GM18526 (cell line): ENCODE data around the gene KCNIP4.

Experiments
- POLR2A ChIP-seq: IDR thresholded peaks from 3 replicates; pipeline ENCODE4 v1.6.1; 2011; ENCODE audit not compliant: insufficient read length; ENCODE audit errors: extremely low read depth

The KCNIP4 gene

DNA sequence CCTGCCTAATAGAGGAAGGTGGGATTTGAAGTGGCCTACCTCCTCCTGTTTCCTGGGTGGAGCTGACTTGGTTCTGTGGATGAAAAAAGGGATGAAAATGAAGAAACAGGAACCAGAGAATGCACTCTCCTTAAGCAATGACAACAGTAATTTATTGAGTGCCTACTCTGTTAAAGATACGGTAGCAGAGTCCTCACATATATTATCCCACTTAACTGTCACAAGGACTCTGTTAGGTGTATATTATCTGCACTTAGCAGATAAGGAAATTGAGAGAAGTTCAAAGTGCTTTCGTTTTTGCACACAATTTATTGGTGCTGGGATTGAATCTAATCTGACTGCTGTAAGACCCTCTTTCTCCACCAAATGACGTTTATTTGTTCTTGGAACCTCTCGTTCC is 947.1 kb downstream of the KCNIP4 start:
- no peak for TF ChIP-seq POLR2A

DNA sequence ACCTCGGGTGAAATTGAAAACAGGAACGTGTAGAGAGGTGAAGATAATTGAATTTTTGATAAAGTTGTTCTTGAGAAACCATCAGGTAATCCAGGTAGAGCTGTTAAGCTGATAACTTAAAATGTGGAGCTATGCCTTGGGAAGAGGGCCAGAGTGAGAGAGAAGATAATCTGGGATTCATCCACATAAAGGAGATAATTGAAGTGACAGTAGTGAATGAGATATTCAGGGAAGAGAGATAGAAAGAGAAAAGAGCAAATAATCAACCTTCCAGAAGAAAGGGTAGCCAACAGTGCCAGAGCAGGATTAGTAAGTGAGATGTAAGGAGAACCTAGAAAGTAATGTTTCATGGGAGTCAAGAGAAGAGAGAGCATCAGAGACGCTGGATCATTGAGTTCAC is 950.7 kb downstream of the KCNIP4 start:
- TF ChIP-seq POLR2A, result no peak

DNA sequence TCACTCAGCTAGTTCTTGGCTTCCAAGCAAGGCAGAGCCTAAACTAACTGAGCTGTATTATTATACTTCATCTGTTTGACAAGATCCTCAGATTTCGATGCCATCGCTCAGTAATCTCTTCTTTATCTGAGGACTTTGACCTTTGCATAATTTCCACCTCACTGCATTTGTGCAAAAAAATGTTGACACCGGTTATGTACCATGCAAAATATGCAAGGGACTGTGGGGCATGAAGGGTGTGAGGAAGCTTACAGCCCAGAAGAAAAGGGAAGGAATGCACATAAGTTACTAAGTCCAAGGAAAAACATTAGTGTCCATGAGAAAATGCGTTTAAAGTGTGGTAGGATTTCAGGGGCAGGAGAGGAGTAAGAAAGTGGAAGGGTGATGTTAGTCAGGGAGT is 953.0 kb downstream of the KCNIP4 start:
- TF ChIP-seq POLR2A, result no peak

DNA sequence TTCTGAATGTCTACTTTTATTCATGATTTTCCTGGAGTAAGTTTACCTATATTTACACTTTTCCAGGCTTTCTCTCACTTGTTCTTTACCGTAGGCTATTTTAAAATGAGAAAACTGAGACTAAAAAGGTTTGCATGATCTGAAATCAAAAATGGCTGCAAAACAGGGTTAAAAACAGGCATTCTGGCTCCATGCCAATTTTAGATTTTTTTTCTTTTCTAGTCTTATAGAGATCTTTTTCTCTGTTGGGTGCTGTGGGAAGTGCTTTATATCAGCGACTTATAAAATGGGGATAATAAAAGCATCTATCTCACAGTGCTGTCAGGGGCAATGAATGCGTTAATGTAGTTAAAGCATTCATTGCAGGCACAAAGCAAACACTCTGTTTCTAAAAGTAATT is 953.6 kb downstream of the KCNIP4 start:
- no peak for TF ChIP-seq POLR2A

DNA sequence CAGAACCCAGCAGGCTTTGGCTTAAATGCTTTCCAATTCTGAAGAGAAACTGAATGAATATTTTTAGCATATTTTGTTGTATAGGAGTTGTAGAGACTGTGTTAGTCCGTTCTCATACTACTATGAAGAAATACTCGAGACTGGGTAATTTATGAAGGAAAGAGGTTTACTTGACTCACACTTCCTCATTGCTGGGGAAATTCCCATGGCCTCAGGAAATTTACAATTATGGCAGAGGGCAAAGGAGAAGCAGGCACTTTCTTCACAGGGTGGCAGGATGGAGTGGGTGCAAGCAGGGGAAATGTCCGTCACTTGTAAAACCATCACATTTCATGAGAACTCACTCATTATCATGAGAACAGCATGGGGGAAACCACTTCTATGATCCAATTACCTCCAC is 956.6 kb downstream of the KCNIP4 start:
- no peak for TF ChIP-seq POLR2A

DNA sequence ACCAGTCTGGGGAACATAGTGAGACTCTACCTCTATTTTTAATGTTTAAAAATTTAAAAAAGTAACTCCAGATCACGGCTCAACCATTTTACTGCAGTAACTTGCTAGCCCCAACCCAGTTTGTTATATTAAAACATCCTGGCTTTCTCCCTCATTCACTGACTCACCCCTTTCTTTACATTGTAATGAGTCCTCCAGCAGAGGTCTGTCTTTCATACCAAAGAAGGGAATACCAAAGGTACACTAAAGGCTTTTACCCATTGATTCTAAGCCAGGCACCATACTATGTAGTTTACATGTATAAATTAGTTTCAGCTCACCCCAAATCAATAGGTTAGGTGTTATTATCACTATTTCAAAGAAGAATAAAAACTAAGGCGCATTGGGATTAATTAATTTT is 961.4 kb downstream of the KCNIP4 start:
- TF ChIP-seq POLR2A, result no peak

DNA sequence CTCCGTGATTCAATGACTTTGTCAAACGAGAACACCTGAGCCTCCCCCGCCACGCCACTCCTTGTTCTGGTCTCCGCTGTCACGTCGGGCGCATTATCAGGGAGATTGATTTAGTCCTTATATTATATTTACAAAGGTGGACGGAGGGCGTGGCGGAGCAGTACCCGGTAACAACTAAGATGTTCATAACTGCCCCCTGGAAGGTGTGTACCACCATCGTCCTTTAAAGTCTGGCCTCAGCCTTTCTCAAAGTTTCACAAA is 964.1 kb downstream of the KCNIP4 start:
- TF ChIP-seq POLR2A, result no peak

DNA sequence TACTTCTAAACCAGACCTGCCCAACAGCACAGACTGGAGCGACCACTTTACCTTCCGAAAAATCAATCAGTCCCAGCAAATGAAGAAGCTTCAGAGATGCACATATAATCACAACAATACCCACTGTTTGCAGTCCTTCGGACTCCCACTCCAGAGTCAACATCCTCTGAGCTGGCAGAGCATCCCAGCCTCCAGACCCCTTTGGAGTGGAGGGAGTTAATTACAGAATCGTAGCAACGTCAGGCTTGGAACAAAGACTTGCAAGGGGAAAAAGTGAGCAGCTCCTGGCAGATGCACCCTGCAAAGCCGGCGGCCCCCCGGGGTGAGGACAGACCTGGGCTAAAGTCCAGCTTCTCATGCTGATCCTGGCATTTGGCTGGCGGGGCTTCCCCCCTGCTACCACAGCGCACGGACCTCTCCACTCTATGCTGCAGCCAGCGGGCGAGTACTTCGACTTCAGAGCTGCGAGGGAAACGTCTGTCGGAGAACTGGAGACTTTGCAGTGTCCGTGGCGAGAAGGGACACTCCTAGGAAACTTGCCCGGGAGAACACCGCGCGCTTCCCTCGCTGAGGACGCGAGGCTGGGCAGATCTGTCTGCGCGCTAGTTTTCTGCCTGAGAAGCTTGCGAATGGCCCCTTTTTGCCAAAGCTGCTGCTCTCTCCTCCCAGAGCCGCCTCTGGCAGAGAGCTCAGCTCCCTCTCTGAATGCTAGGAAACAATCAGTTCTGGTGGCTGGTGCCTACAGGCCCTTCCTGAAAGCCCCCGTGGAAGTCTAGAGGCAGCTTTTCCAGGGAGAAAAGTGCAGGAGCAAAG is 964.6 kb downstream of the KCNIP4 start:
- no peak for TF ChIP-seq POLR2A

DNA sequence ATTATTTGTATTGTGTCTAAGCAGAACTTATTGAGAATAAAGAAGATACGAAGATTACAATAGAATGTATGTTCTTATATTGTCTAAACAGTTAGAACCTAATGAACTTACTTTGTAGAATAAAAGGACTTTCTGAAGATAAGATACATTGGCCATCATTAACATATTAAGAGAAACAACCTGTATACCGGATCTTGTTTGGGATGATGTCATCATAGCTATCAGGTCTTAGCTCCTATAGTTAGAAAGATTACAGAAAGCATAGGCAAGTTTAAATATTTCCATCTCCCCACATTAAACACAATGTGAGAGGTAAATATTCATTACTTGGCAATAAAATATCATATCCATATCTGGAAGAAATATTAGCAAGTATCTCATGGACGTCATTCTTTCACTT is 966.0 kb downstream of the KCNIP4 start:
- TF ChIP-seq POLR2A, result no peak

DNA sequence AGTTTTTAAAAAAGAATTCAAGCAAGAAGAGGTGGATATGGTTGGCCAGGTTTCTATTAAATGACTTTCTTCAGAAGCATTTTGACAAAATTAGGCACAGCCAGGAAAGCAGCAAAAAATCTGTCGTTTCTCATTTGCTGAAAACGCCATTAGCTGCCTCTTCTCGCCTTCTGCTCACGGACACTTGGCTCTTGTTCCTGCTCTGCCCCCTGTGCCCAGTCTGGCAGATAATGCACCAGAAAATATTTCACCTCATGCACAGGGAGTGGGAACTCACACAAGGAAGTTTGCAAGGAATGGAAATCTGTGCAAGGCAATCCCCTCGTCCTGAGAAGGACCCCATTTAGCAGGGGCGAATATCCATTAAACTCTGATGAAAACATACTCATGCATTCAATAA is 988.3 kb downstream of the KCNIP4 start:
- no peak for TF ChIP-seq POLR2A

DNA sequence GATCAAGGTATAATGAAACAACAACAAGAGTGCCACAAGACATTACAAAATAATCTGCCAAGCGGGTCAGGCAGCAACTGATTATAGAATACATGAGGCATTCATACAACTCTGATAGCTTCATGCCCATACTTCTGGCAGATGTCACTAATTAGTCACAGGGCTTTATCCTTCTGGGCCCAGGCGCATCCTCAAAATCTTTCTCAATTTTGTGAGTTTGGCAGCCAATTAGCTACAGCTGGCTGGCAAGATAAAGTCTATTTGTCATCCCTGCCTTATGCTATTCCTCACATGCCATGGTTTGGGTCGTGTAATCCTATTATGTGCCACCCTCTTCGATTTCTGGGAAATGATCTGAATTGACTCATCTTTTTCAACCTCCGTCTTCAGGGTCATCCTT is 994.0 kb downstream of the KCNIP4 start:
- TF ChIP-seq POLR2A, result no peak

DNA sequence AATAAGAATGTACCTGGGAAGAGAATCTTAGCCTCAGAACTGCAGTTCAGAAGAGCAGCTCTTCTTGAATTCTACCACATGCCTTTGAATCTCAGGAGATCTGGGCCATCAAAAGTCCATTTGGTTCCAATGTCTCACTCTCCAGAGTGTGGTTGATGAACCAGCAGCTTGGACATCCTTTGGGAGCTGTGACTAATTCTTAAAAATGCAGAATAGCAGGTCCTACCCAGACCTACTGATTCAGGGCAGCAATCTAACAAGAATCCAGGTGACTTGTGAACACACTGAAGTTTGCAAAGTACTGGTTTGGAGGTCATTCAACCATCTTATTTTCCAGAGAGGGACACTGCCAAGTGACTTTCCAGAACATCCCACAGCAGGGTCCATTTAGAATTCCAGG is 1003.6 kb downstream of the KCNIP4 start:
- TF ChIP-seq POLR2A, result no peak

DNA sequence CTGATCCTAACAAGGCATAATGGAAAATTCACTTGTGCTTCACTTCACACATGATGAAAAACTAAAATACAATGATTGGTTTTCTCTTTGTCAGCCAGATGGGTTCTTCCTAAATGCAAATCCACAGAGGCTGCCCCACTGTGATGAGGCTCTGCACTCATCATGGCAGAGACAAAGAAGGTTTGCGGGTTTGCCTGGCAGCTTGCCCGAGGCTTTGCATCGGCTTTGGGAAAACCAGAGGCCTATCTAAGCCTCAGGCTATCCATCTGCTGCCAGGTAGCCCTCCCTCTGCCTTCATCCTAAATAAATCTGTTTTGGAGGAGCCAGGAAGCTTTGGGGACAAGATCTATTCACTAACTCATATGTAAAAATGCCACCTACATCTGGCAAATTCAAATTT is 1004.1 kb downstream of the KCNIP4 start:
- TF ChIP-seq POLR2A, result no peak

DNA sequence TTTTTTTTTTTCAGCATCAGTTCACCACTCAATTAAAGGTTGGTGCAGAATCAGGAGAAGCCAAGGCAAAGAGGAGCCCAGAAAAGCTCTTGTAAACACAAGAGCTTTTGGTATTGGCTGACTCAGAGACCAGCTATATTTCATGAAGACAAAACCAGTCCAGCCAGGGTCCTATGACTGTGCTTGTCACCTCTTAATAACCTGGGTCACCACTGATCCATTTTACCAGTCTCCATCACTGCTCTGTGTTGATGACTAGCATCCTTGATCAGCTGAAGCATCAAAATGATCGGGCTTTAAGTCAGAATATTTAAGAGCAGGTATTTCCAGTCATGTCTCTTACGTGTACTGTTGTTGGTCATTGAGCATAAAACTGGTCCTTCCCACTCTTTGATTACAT is 1010.4 kb downstream of the KCNIP4 start:
- TF ChIP-seq POLR2A, result no peak

DNA sequence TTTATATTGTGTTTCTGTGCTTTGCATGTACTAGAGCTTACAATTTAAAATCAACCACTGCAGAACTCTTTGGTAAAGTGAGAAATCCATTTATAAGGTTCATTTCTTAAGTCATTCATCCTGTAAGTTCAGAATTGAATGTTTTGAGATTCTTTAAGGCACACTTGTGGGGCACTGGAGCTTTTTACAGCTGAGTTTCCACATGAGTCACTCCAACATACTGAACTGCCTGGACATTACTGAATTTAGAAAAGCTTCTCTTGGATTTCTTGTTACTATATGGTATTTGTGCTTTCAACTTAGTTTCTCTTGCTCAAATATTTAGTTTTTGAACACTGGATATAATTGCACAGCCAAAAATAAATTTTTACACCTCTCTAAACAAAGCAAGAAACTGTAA is 1022.0 kb downstream of the KCNIP4 start:
- no peak for TF ChIP-seq POLR2A

DNA sequence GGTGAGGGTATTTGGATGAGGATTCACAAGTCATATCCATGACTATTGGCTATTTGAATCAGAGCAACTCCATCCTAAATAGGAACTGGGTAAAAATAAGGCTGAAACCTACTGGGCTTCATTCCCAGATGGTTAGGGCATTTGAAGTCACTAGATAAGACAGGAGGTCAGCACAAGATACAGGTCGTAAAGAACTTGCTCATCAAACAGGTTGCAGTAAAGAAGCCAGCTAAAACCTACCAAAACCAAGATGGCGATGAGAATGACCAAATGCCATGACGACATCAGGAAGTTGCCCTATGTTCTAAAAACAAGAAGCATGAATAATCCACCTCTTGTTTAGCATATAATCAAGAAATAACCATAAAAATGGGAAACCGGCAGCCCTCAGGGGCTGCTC is 1023.4 kb downstream of the KCNIP4 start:
- TF ChIP-seq POLR2A, result no peak

DNA sequence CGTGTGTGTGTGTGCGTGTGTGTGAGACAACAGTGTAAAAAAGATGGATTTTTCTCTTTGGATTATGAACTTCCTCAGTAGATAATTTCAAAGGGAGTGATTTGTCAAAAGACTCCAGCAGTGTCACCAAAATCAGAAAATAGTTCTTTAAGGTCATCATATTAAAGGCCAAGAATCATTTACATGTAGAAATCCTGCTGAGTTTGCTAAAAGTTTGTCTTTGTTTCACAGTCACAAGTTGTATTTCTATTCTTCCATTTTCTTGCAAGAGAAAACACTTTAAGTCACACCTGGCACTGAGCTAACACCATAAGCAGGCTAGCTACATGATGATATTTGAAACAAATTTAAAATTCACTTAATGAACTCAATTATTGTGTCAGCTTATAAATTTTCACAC is 1025.6 kb downstream of the KCNIP4 start:
- no peak for TF ChIP-seq POLR2A

DNA sequence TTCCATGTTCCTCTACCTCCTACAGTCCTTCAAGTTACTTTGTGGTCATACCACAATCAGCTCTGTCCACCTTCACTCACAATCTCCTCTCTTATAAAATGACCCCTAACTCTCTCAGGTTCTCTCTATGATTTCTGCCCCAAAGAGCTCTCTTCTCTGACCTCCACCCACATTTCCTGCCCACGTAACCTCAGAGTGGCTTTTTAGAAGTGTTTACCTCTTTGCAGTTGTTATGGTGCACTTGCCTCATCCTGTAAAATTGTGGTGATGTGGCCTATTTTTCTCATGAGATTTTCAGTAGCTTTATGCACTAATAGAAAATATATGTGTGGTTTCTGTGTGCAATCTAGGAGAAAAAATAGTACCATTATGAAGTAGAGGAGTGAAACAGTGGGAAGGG is 1032.5 kb downstream of the KCNIP4 start:
- TF ChIP-seq POLR2A, result no peak
